CD4-positive, alpha-beta T cell (primary cell): ENCODE measurements around the gene CASTOR1. TPM values are rescaled to one million over a fixed set of nuclear protein-coding genes. Genes with fewer than 3 reads are reported as not detected.

Experiments
- ATAC-seq: fragments of 200-7000 bp; cut with Tn5 transposase; one replicate; pipeline ENCODE4 v1.10.0; 2022; ENCODE audit warnings: mild to moderate bottlenecking; ENCODE audit not compliant: poor library complexity
- CTCF ChIA-PET: fragments of 350-600 bp; sonication (Branson Sonifier 250); formaldehyde crosslinking; loops from one replicate; lab custom pipeline; 2021; ENCODE audit warnings: antibody characterized with exemption, inconsistent platforms; lab: Charles Lee
- POLR2A ChIA-PET: fragments of 350-600 bp; sonication (Branson Sonifier 250); formaldehyde crosslinking; loops from one replicate; lab custom pipeline; 2021; ENCODE audit warnings: antibody characterized with exemption, inconsistent platforms; lab: Charles Lee
- DNase-seq, 14 experiments: peaks; one replicate each; pipeline ENCODE4 v3.0.0-alpha.2; 2013 to 2020; ENCODE audit warnings: mixed read lengths in 2 of 14
- H3K27ac ChIP-seq, 2 donors: one replicate each; pipeline versions ENCODE4 v1.5.1 to v1.7.0; 2013; ENCODE audit warnings: low read length in 2 of 2, low read depth in 1 of 2, mild to moderate bottlenecking in 1 of 2
- H3K27me3 ChIP-seq, 2 experiments: 1 replicate in 1 of 2; 2 replicates in 1 of 2; pipeline versions ENCODE4 v1.6.1 to v1.7.0; 2013; ENCODE audit warnings: low read length in 2 of 2, control low read depth in 1 of 2, mild to moderate bottlenecking in 1 of 2, moderate library complexity in 1 of 2; ENCODE audit not compliant: insufficient read depth in 2 of 2, control insufficient read depth in 1 of 2
- H3K36me3 ChIP-seq: one replicate; pipeline ENCODE4 v1.6.1; 2013; ENCODE audit warnings: low read length, control low read depth; ENCODE audit not compliant: insufficient read depth
- H3K4me1 ChIP-seq: one replicate; pipeline ENCODE4 v1.6.1; 2013; ENCODE audit warnings: low read length, control low read depth; ENCODE audit not compliant: insufficient read depth
- H3K4me3 ChIP-seq: one replicate; pipeline ENCODE4 v1.5.1; 2013; ENCODE audit warnings: mild to moderate bottlenecking, low read length, moderate library complexity
- H3K9me3 ChIP-seq, 2 experiments: 1 replicate in 1 of 2; 2 replicates in 1 of 2; pipeline versions ENCODE4 v1.6.1 to v1.7.0; 2013; ENCODE audit warnings: low read length in 2 of 2, mild to moderate bottlenecking in 2 of 2, control low read depth in 1 of 2, moderate library complexity in 1 of 2; ENCODE audit not compliant: control insufficient read depth in 1 of 2, insufficient read depth in 1 of 2
- H3K27ac Mint-ChIP-seq: one replicate; pipeline ENCODE4 v1.8.0; 2020; ENCODE audit warnings: mixed read lengths
- H3K27me3 Mint-ChIP-seq: one replicate; pipeline ENCODE4 v1.8.0; 2021; ENCODE audit warnings: mixed read lengths
- H3K36me3 Mint-ChIP-seq: one replicate; pipeline ENCODE4 v1.8.0; 2021; ENCODE audit warnings: low read depth, mixed read lengths
- H3K4me1 Mint-ChIP-seq: one replicate; pipeline ENCODE4 v1.8.0; 2021; ENCODE audit warnings: low read depth, mixed read lengths
- H3K4me3 Mint-ChIP-seq: one replicate; pipeline ENCODE4 v1.8.0; 2020; ENCODE audit warnings: mild to moderate bottlenecking, mixed read lengths
- H3K9me3 Mint-ChIP-seq: one replicate; pipeline ENCODE4 v1.8.0; 2020; ENCODE audit warnings: mixed read lengths
- CTCF ChIP-seq: fragments of 200-600 bp; IDR thresholded peaks from one replicate; pipeline ENCODE4 v1.8.0; 2022; ENCODE audit warnings: antibody characterized with exemption, mild to moderate bottlenecking
- intact Hi-C, 2 experiments: fragments of 100-400 bp; cut with DNase I in 1 of 2; cut with micrococcal nuclease in 1 of 2; formaldehyde crosslinking; loops; one replicate each; pipeline versions ENCODE4 v1.15.1 to v1.9.0; 2023 to 2025; cut with DNase I, micrococcal nuclease
- total RNA-seq, 174 experiments: library from RNA in 2 of 174; stranded (reverse) in 2 of 174; gene quantifications; one replicate each; pipeline ENCODE4 v1.2.3 and lab custom pipeline; 2021 to 2026

The CASTOR1 gene
- total RNA-seq, 2 experiments from 2014 or later: 7.9 to 8.8 TPM

- Histone ChIP-seq H3K9me3 (no peaks in the 10 kb centered on the region), H3K27ac (peak overlapping the region; percentile 62 to 86), H3K4me3 (no peak overlapping the region), H3K27me3 (no peaks in the 10 kb centered on the region), H3K4me1 (peaks cover 95% of the 10 kb centered on the region), H3K36me3 (peaks cover 5% of the 10 kb centered on the region)
- DNase-seq (peak in 4 of 14 experiments; percentile 45 to 68 (median 65)), ATAC-seq (peak; percentile 50)
- no peaks in the 10 kb centered on the region for H3K9me3 Mint-ChIP-seq
- peak overlapping the region; percentile 76 for H3K4me3 Mint-ChIP-seq
- ChIA-PET POLR2A (interaction anchor here (1.5 to 11.8 kb wide), 4 partner anchors 13 to 113 kb away, joined by 7 to 290 read pairs (median 138); partner anchors contain the start of genes CASTOR1, CCDC157, SF3A1 and TBC1D10A), CTCF (interaction anchor here (0.6 to 0.9 kb wide), 2 partner anchors 13 to 22 kb away, joined by 3 to 8 read pairs; no protein-coding TSS in a partner anchor)
- intact Hi-C loops: loop anchor here (2.0 to 5.0 kb wide), 2 partner anchors 15 to 127 kb away; no protein-coding TSS in a partner anchor
- H3K36me3 Mint-ChIP-seq: peaks cover 18% of the 10 kb centered on the region
- no peaks in the 10 kb centered on the region for H3K27me3 Mint-ChIP-seq
- no peak for TF ChIP-seq CTCF
- peaks cover 94% of the 10 kb centered on the region for H3K4me1 Mint-ChIP-seq
- peak overlapping the region; percentile 83 for H3K27ac Mint-ChIP-seq
Observed at GRCh38 chr22:30309951-30310741, 20.8 kb upstream of the CASTOR1 start.

- Mint-ChIP-seq H3K9me3 (no peaks in the 10 kb centered on the region), H3K27me3 (no peaks in the 10 kb centered on the region), H3K4me3 (peak overlapping the region; percentile 81), H3K4me1 (peaks cover 94% of the 10 kb centered on the region), H3K27ac (peak overlapping the region; percentile 83), H3K36me3 (peaks cover 24% of the 10 kb centered on the region)
- CTCF ChIA-PET: interaction anchor here (1.2 to 1.6 kb wide), 2 partner anchors 18 to 19 kb away, joined by 4 read pairs; partner anchors contain the start of genes CASTOR1 and TBC1D10A
- H3K4me1 ChIP-seq: peaks cover 95% of the 10 kb centered on the region
- no peaks in the 10 kb centered on the region for H3K27me3 ChIP-seq
- DNase-seq: peak in 4 of 14 experiments; percentile 38 to 59 (median 46)
- intact Hi-C loops: loop anchor here in 1 of 2 experiments (5.0 kb wide), 1 partner anchor 129 kb away; no protein-coding TSS in a partner anchor
- ATAC-seq: no peak
- no peak overlapping the region for H3K4me3 ChIP-seq
- POLR2A ChIA-PET: interaction anchor here (11.1 to 11.8 kb wide), 2 partner anchors 15 to 17 kb away, joined by 268 to 290 read pairs; partner anchors contain the start of genes CASTOR1 and TBC1D10A
- peaks cover 8% of the 10 kb centered on the region for H3K36me3 ChIP-seq
- H3K9me3 ChIP-seq: no peaks in the 10 kb centered on the region
- no peak for TF ChIP-seq CTCF
- H3K27ac ChIP-seq: peak overlapping the region; percentile 62 to 86
Observed at GRCh38 chr22:30308518-30309230, 19.4 kb upstream of the CASTOR1 start.

- no peaks in the 10 kb centered on the region for H3K27me3 Mint-ChIP-seq
- peak overlapping the region; percentile 81 for H3K4me3 Mint-ChIP-seq
- intact Hi-C loops: loop anchor here in 1 of 2 experiments (5.0 kb wide), 1 partner anchor 129 kb away; no protein-coding TSS in a partner anchor
- Histone ChIP-seq H3K27ac (peak overlapping the region; percentile 62 to 86), H3K9me3 (no peaks in the 10 kb centered on the region), H3K4me3 (no peak overlapping the region), H3K4me1 (peaks cover 97% of the 10 kb centered on the region), H3K27me3 (no peaks in the 10 kb centered on the region), H3K36me3 (peaks cover 13% of the 10 kb centered on the region)
- DNase-seq (no peak), ATAC-seq (no peak)
- no peak for TF ChIP-seq CTCF
- peak overlapping the region; percentile 83 for H3K27ac Mint-ChIP-seq
- ChIA-PET CTCF (interaction anchor here (1.2 to 7.9 kb wide), 4 partner anchors 16 to 18 kb away, joined by 4 to 59 read pairs (median 4); partner anchors contain the start of genes CASTOR1 and TBC1D10A), POLR2A (interaction anchor here (4.2 to 11.8 kb wide), 3 partner anchors 16 to 48 kb away, joined by 47 to 290 read pairs (median 268); partner anchors contain the start of genes CASTOR1, CCDC157, SF3A1 and TBC1D10A)
- H3K9me3 Mint-ChIP-seq: no peaks in the 10 kb centered on the region
- peaks cover 97% of the 10 kb centered on the region for H3K4me1 Mint-ChIP-seq
- peaks cover 29% of the 10 kb centered on the region for H3K36me3 Mint-ChIP-seq
Observed at GRCh38 chr22:30308093-30308492, 18.8 kb upstream of the CASTOR1 start.
